ENCODE measurements around the gene TGIF1. TPM values are rescaled to one million over a fixed set of nuclear protein-coding genes. Genes with fewer than 3 reads are reported as not detected.
A peak's percentile ranks its signal among the peaks of the same experiment; 100 is the strongest.
"Not testable (repeated sequence)": the region's sequence is repeated elsewhere in the genome, so short reads cannot be mapped to it uniquely, and the experiment has no call there.

The TGIF1 gene
- total RNA-seq, 4 donors from 2014 or later: 48.2 to 142 (median 64.0) TPM

GRCh38 chr18:3411327-3411726 lies 38.6 kb upstream of the TGIF1 start:
- Histone ChIP-seq H3K4me3 (peak overlapping the region in 2 of 4 donors; percentile 42 to 44), H3K27ac (replicated peaks in 1 of 4) (no peak overlapping the region), H3K27me3 (peaks cover 0 to 13% (median 0%) of the 10 kb centered on the region in 4 donors), H3K4me1 (peaks cover 0 to 9% (median 4%) of the 10 kb centered on the region in 4 donors), H3K36me3 (no peaks in the 10 kb centered on the region), H3K9me3 (no peaks in the 10 kb centered on the region)
- TF ChIP-seq, protein P1, sequence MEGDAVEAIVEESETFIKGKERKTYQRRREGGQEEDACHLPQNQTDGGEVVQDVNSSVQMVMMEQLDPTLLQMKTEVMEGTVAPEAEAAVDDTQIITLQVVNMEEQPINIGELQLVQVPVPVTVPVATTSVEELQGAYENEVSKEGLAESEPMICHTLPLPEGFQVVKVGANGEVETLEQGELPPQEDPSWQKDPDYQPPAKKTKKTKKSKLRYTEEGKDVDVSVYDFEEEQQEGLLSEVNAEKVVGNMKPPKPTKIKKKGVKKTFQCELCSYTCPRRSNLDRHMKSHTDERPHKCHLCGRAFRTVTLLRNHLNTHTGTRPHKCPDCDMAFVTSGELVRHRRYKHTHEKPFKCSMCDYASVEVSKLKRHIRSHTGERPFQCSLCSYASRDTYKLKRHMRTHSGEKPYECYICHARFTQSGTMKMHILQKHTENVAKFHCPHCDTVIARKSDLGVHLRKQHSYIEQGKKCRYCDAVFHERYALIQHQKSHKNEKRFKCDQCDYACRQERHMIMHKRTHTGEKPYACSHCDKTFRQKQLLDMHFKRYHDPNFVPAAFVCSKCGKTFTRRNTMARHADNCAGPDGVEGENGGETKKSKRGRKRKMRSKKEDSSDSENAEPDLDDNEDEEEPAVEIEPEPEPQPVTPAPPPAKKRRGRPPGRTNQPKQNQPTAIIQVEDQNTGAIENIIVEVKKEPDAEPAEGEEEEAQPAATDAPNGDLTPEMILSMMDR (IDR thresholded peaks at IDR 0.05): no peak
- DNase-seq (ENCODE audit: extremely low spot score): no peak
- intact Hi-C loops (cut with DNase I): no loop called here
- 92% methylated on average over 2 of the region's 3 CpGs for WGBS

- Histone ChIP-seq H3K36me3 (no peaks in the 10 kb centered on the region), H3K27ac (replicated peaks in 1 of 4) (no peak overlapping the region), H3K4me3 (peak overlapping the region; percentile 40 to 58 (median 43)), H3K9me3 (no peaks in the 10 kb centered on the region), H3K27me3 (peaks cover 0 to 13% (median 0%) of the 10 kb centered on the region in 4 donors), H3K4me1 (peaks cover 0 to 9% (median 4%) of the 10 kb centered on the region in 4 donors)
- no peak for DNase-seq (ENCODE audit: extremely low spot score)
- WGBS: 25% methylated on average over 20 of the region's 28 CpGs
- intact Hi-C loops (cut with DNase I): no loop called here
- no peak for TF ChIP-seq POLR2A (IDR thresholded peaks at IDR 0.05; ENCODE audit: low read depth)
- no peak for TF ChIP-seq EP300 (IDR thresholded peaks at IDR 0.05)
- TF ChIP-seq POLR2AphosphoS5 (IDR thresholded peaks at IDR 0.05): no peak
- TF ChIP-seq, protein P1 (IDR thresholded peaks at IDR 0.05): no peak
Observed at GRCh38 chr18:3411854-3412268, 38.1 kb upstream of the TGIF1 start.

DNA sequence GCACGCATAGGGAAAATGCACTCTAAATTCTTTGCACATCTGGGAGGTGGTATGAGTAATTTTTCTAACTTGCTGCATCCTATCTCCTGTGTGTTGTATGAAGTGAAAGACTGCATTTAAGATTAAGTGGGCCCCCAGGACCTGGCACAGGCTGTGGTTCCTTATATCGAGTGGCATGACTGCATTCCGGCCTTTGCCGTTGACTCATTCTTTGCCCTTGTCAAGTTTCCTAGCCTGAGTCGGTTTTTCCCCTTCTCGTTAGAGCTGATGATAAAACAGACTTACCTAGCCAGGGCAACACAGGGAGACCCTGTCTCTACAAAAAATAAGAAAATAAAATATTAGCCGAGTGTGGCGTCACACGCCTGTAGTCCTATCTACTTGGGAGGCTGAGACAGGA lies 37.4 kb upstream of the TGIF1 start:
- peaks cover 0 to 13% (median 0%) of the 10 kb centered on the region in 4 donors for H3K27me3 ChIP-seq
- H3K9me3 ChIP-seq; H3K27ac ChIP-seq (replicated peaks in 1 of 4); DNase-seq (ENCODE audit: extremely low spot score); H3K36me3 ChIP-seq; intact Hi-C loops (cut with DNase I); H3K4me1 ChIP-seq: not testable (repeated sequence)
- H3K4me3 ChIP-seq: peak overlapping the region in 1 of 4 donors; percentile 44
- WGBS: 90% methylated on average over 9 of the region's 9 CpGs

DNA sequence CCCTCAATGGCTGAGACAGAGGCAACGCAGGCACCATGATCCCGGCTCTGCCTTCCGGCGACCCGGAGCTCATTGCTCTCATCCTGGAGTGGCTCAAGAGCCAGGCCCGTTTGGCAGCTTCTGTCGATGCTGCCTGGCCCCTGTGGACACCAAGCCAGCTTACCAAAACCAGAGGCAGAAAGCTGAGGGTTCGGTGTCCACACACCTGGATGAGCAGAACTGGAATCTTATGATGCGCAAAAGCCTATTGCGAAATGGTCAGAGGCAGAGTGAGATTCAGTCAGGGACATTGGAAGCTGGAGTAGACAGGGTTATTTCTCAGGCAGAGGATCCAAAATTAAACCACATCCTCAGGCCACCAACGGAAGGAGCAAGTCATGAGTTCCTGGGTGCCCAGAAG lies 34.9 kb upstream of the TGIF1 start:
- H3K4me1 ChIP-seq: peaks cover 0 to 9% (median 4%) of the 10 kb centered on the region in 4 donors
- intact Hi-C loops (cut with DNase I): no loop called here
- TF ChIP-seq, protein P1 (IDR thresholded peaks at IDR 0.05): no peak
- no peak for TF ChIP-seq POLR2A (IDR thresholded peaks at IDR 0.05; ENCODE audit: low read depth)
- TF ChIP-seq POLR2AphosphoS5 (IDR thresholded peaks at IDR 0.05): no peak
- no peak for TF ChIP-seq EP300 (IDR thresholded peaks at IDR 0.05)

DNA sequence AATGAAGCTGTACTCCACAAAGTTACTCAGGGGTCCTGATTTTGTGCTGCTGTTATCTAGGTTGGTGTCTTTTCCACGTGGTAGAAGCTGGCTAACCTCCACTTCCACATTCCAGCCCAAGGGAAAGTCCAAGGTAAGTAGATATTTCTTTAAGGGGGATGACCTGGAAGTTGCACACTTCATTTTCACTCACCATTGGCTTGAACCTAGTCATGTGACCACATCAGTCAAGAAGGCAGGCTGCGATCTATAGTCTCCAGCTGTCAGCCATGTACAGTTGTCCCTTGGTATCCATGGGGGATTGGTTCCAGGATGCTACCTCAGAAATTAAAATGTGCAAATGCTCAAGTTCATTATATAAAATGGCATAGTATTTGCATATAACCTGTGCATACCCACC lies 31.9 kb upstream of the TGIF1 start:
- Histone ChIP-seq H3K27ac (replicated peaks in 1 of 4) (no peak overlapping the region), H3K4me3 (no peak overlapping the region), H3K27me3 (no peaks in the 10 kb centered on the region), H3K4me1 (no peaks in the 10 kb centered on the region), H3K9me3 (peaks cover 0 to 3% (median 0%) of the 10 kb centered on the region in 4 donors), H3K36me3 (no peaks in the 10 kb centered on the region)
- TF ChIP-seq POLR2A (IDR thresholded peaks at IDR 0.05; ENCODE audit: low read depth) (no peak), EP300 (IDR thresholded peaks at IDR 0.05) (no peak), POLR2AphosphoS5 (IDR thresholded peaks at IDR 0.05) (no peak)
- TF ChIP-seq, protein P1 (IDR thresholded peaks at IDR 0.05): no peak
- DNase-seq (ENCODE audit: extremely low spot score): no peak
- WGBS: 96% methylated on average over 2 of the region's 2 CpGs
- intact Hi-C loops (cut with DNase I): no loop called here

More for the DNA sequence above, 34.9 kb upstream of the TGIF1 start:
- H3K9me3 ChIP-seq: no peaks in the 10 kb centered on the region
- no peak overlapping the region for H3K27ac ChIP-seq (replicated peaks in 1 of 4)
- peaks cover 0 to 13% (median 0%) of the 10 kb centered on the region in 4 donors for H3K27me3 ChIP-seq
- no peaks in the 10 kb centered on the region for H3K36me3 ChIP-seq
- no peak overlapping the region for H3K4me3 ChIP-seq
- WGBS: 92% methylated on average over 11 of the region's 11 CpGs
- DNase-seq (ENCODE audit: extremely low spot score): no peak
